Suprapubic skin (tissue), 4 donors: ENCODE data around the gene SYNGR2. TPM values are rescaled to one million over a fixed set of nuclear protein-coding genes. Genes with fewer than 3 reads are reported as not detected.

Experiments used
- DNase-seq, 2 donors: peaks; one replicate each; pipeline ENCODE4 v3.0.0-alpha.2; 2019; ENCODE audit warnings: low spot score in 2 of 2
- H3K27ac ChIP-seq: fragments of 200-600 bp; sonication (generic); one replicate; pipeline ENCODE4 v1.5.1; 2019
- H3K27me3 ChIP-seq: fragments of 200-600 bp; sonication (generic); one replicate; pipeline ENCODE4 v1.5.1; 2019
- H3K36me3 ChIP-seq: fragments of 200-600 bp; sonication (generic); one replicate; pipeline ENCODE4 v1.5.1; 2019
- H3K4me1 ChIP-seq: fragments of 200-600 bp; sonication (generic); one replicate; pipeline ENCODE4 v1.5.1; 2019
- H3K4me3 ChIP-seq: fragments of 200-600 bp; sonication (generic); one replicate; pipeline ENCODE4 v1.5.1; 2019; ENCODE audit warnings: mild to moderate bottlenecking
- H3K9me3 ChIP-seq: fragments of 200-600 bp; sonication (generic); one replicate; pipeline ENCODE4 v1.5.1; 2019
- CTCF ChIP-seq, 2 donors: fragments of 200-600 bp in 1 of 2; fragments of 450-650 bp in 1 of 2; sonication (generic) in 1 of 2; IDR thresholded peaks; one replicate each; pipeline ENCODE4 v1.5.1; 2016 to 2019; ENCODE audit warnings: antibody characterized with exemption in 2 of 2, mild to moderate bottlenecking in 1 of 2, moderate library complexity in 1 of 2
- EP300 ChIP-seq: sonication (generic); formaldehyde crosslinking; IDR thresholded peaks from one replicate; pipeline ENCODE4 v1.6.1; 2017; ENCODE audit warnings: antibody characterized with exemption
- POLR2A ChIP-seq, 2 donors: fragments of 450-650 bp; IDR thresholded peaks; one replicate each; pipeline ENCODE4 v1.6.1; 2017; ENCODE audit warnings: antibody characterized with exemption in 2 of 2, mild to moderate bottlenecking in 2 of 2, moderate library complexity in 2 of 2
- POLR2AphosphoS5 ChIP-seq, 3 donors: sonication (generic); formaldehyde crosslinking; IDR thresholded peaks; one replicate each; pipeline ENCODE4 v1.6.1; 2017; ENCODE audit warnings: antibody characterized with exemption in 3 of 3
- WGBS: methylation state at CpG from one replicate; pipeline ENCODE4 v1.1.5; 2018; 5-methylcytosine and 5-hydroxymethylcytosine counted together
- total RNA-seq, 4 donors: library from RNA; depleted of rRNA; stranded (reverse); fragments of >200 nt; gene quantifications; one replicate each; pipeline ENCODE4 v1.1.0, GENCODE V29; 2016

The SYNGR2 gene
- 100 to 1,000 TPM; 127 to 139 (median 133) TPM for total RNA-seq

GRCh38 chr17:78168242-78168902 lies at the start of gene SYNGR2:
TSS of gene SYNGR2 (plus strand) at chr17:78168581. CDS start at chr17:78168617, 36 bp downstream.
- peak in 1 of 2 donors; percentile 84 for DNase-seq
- Histone ChIP-seq H3K27me3 (no peaks in the 10 kb centered on the region), H3K4me1 (peaks cover 50% of the 10 kb centered on the region), H3K4me3 (peak within 1 kb of the TSS; percentile 73), H3K27ac (peak within 1 kb of the TSS; percentile 89), H3K9me3 (no peaks in the 10 kb centered on the region), H3K36me3 (peaks cover 18% of the 10 kb centered on the region)
- no peak for TF ChIP-seq CTCF (IDR thresholded peaks at IDR 0.05)
- TF ChIP-seq POLR2A (IDR thresholded peaks at IDR 0.05) = peak; percentile 67 to 70
- TF ChIP-seq EP300 = no peak
- TF ChIP-seq POLR2AphosphoS5 (IDR thresholded peaks at IDR 0.05) = no peak
- 1% methylated on average over 19 of the region's 84 CpGs for WGBS

GRCh38 chr17:78118801-78119241 lies 49.6 kb upstream of the SYNGR2 start:
- H3K9me3 ChIP-seq = no peaks in the 10 kb centered on the region
- TF ChIP-seq CTCF (IDR thresholded peaks at IDR 0.05) (no peak), POLR2A (IDR thresholded peaks at IDR 0.05) (no peak), EP300 (no peak), POLR2AphosphoS5 (IDR thresholded peaks at IDR 0.05) (no peak)
- peaks cover 21% of the 10 kb centered on the region for H3K4me1 ChIP-seq
- H3K27ac ChIP-seq = no peak overlapping the region
- no peak overlapping the region for H3K4me3 ChIP-seq
- peaks cover 45% of the 10 kb centered on the region for H3K36me3 ChIP-seq
- peak in 1 of 2 donors; percentile 60 for DNase-seq
- WGBS = 76% methylated on average over 9 of the region's 14 CpGs
- H3K27me3 ChIP-seq = no peaks in the 10 kb centered on the region

- no peak overlapping the region for H3K27ac ChIP-seq
- H3K4me1 ChIP-seq = peaks cover 20% of the 10 kb centered on the region
- no peak overlapping the region for H3K4me3 ChIP-seq
- peaks cover 62% of the 10 kb centered on the region for H3K36me3 ChIP-seq
- no peaks in the 10 kb centered on the region for H3K9me3 ChIP-seq
- no peak for DNase-seq
- TF ChIP-seq EP300 (no peak), POLR2A (IDR thresholded peaks at IDR 0.05) (no peak), CTCF (IDR thresholded peaks at IDR 0.05) (no peak)
- 98% methylated on average over 12 of the region's 13 CpGs for WGBS
- H3K27me3 ChIP-seq = no peaks in the 10 kb centered on the region
These were observed 47.8 kb upstream of the SYNGR2 start for GRCh38 chr17:78120537-78120936.

- no peak overlapping the region for H3K4me3 ChIP-seq
These were observed 47.2 kb upstream of the SYNGR2 start for GRCh38 chr17:78120971-78121800.

More at GRCh38 chr17:78120971-78121800, 47.2 kb upstream of the SYNGR2 start:
- no peak overlapping the region for H3K27ac ChIP-seq
- TF ChIP-seq POLR2A (IDR thresholded peaks at IDR 0.05) (no peak), CTCF (IDR thresholded peaks at IDR 0.05) (no peak), EP300 (no peak), POLR2AphosphoS5 (IDR thresholded peaks at IDR 0.05) (no peak)
- 89% methylated on average over 20 of the region's 35 CpGs for WGBS
- no peaks in the 10 kb centered on the region for H3K27me3 ChIP-seq
- peaks cover 26% of the 10 kb centered on the region for H3K4me1 ChIP-seq
- no peaks in the 10 kb centered on the region for H3K9me3 ChIP-seq
- H3K36me3 ChIP-seq = peaks cover 64% of the 10 kb centered on the region
- DNase-seq = peak in 1 of 2 donors; percentile 58
